T-cell (primary cell): ENCODE measurements around the gene CLCN4. TPM values are rescaled to one million over a fixed set of nuclear protein-coding genes. Genes with fewer than 3 reads are reported as not detected.

Experiments used
- ATAC-seq, 4 experiments: fragments of 200-7000 bp in 3 of 4; fragments of 150-1000 bp in 1 of 4; cut with Tn5 transposase; replicated peaks in 1 of 4; 1 replicate in 3 of 4; 2 replicates in 1 of 4; pipeline ENCODE4 v1.10.0; 2021; ENCODE audit warnings: moderate library complexity in 3 of 4, mild to moderate bottlenecking in 2 of 4, moderate number of reproducible peaks in 1 of 4
- CTCF ChIA-PET, 2 donors: fragments of 300-600 bp; sonication (Branson Sonifier 250); formaldehyde crosslinking; loops; one replicate each; lab custom pipeline; 2022; ENCODE audit warnings: antibody characterized with exemption in 2 of 2; lab: Charles Lee
- POLR2A ChIA-PET, 2 donors: fragments of 300-600 bp; sonication (Branson Sonifier 250); formaldehyde crosslinking; loops; one replicate each; lab custom pipeline; 2022; ENCODE audit warnings: antibody characterized with exemption in 2 of 2; lab: Charles Lee
- DNase-seq, 35 experiments: peaks; one replicate each; pipeline versions ENCODE4 v3.0.0 to v3.0.0-alpha.2; 2013 to 2023
- H3K27ac ChIP-seq: one replicate; pipeline ENCODE4 v1.5.1; 2013; ENCODE audit warnings: low read length
- H3K27me3 ChIP-seq, 2 experiments: replicated peaks in 1 of 2; 1 replicate in 1 of 2; 2 replicates in 1 of 2; pipeline versions ENCODE4 v1.6.1 to v1.7.0; 2013; ENCODE audit warnings: low read length in 1 of 2, mixed read lengths in 1 of 2; ENCODE audit not compliant: control insufficient read depth in 2 of 2, insufficient read depth in 2 of 2; ENCODE audit errors: extremely low read depth in 1 of 2
- H3K36me3 ChIP-seq, 2 donors: 1 replicate in 1 of 2; 2 replicates in 1 of 2; pipeline versions ENCODE4 v1.6.1 to v1.7.0; 2013; ENCODE audit warnings: low read length in 1 of 2; ENCODE audit not compliant: control insufficient read depth in 2 of 2, insufficient read depth in 1 of 2; ENCODE audit errors: extremely low read depth in 1 of 2
- H3K4me1 ChIP-seq, 2 experiments: 1 replicate in 1 of 2; 2 replicates in 1 of 2; pipeline versions ENCODE4 v1.6.1 to v1.7.0; 2013; ENCODE audit warnings: low read length in 2 of 2, mixed read lengths in 1 of 2; ENCODE audit not compliant: insufficient read depth in 2 of 2, control insufficient read depth in 1 of 2; ENCODE audit errors: extremely low read depth in 1 of 2
- H3K4me3 ChIP-seq, 2 donors: 1 replicate in 1 of 2; 2 replicates in 1 of 2; pipeline versions ENCODE4 v1.5.1 to v1.7.0; 2013; ENCODE audit warnings: mild to moderate bottlenecking in 2 of 2, low read length in 1 of 2, moderate library complexity in 1 of 2; ENCODE audit not compliant: control insufficient read depth in 1 of 2; ENCODE audit errors: extremely low read depth in 1 of 2
- H3K9me3 ChIP-seq: 2 replicates; pipeline ENCODE4 v1.7.0; 2013
- H3K27ac Mint-ChIP-seq, 2 donors: one replicate each; pipeline ENCODE4 v1.8.0; 2020 to 2021; ENCODE audit warnings: mild to moderate bottlenecking in 2 of 2, mixed read lengths in 2 of 2
- H3K27me3 Mint-ChIP-seq, 2 donors: one replicate each; pipeline ENCODE4 v1.8.0; 2021 to 2022; ENCODE audit warnings: mixed read lengths in 2 of 2
- H3K36me3 Mint-ChIP-seq: one replicate; pipeline ENCODE4 v1.8.0; 2021; ENCODE audit warnings: mixed read lengths
- H3K4me1 Mint-ChIP-seq, 3 donors: one replicate each; pipeline ENCODE4 v1.8.0; 2020 to 2022; ENCODE audit warnings: mixed read lengths in 3 of 3, mild to moderate bottlenecking in 1 of 3
- H3K4me3 Mint-ChIP-seq, 3 donors: one replicate each; pipeline ENCODE4 v1.8.0; 2020 to 2022; ENCODE audit warnings: mild to moderate bottlenecking in 3 of 3, mixed read lengths in 3 of 3, moderate library complexity in 3 of 3
- H3K9me3 Mint-ChIP-seq, 3 donors: one replicate each; pipeline ENCODE4 v1.8.0; 2020 to 2022; ENCODE audit warnings: mixed read lengths in 3 of 3
- WGBS: methylation state at CpG from one replicate; pipeline ENCODE4 v1.1.5; 2013; ENCODE audit warnings: missing lambda C conversion rate; ENCODE audit not compliant: insufficient coverage; 5-methylcytosine and 5-hydroxymethylcytosine counted together
- total RNA-seq, 35 experiments: library from RNA in 6 of 35; stranded (reverse) in 6 of 35; fragments of 120-200 nt in 1 of 35; gene quantifications; one replicate each; pipeline versions ENCODE4 v1.2.1 to v1.2.4 and lab custom pipeline; 2013 to 2026

Gene CLCN4
- total RNA-seq, 5 donors from 2014 or later (not counting 1 experiment from before 2014, with no cell fraction given), result 0.23 to 0.43 (median 0.25) TPM

- H3K9me3 ChIP-seq, result no peaks in the 10 kb centered on the region
- Mint-ChIP-seq H3K9me3 (no peaks in the 10 kb centered on the region), H3K4me1 (no peaks in the 10 kb centered on the region), H3K27ac (peak overlapping the region in 1 of 2 donors; percentile 22), H3K27me3 (no peaks in the 10 kb centered on the region), H3K4me3 (no peak overlapping the region), H3K36me3 (peaks cover 23% of the 10 kb centered on the region)
- POLR2A ChIA-PET, result no interaction called here
- no peaks in the 10 kb centered on the region for H3K27me3 ChIP-seq
- H3K4me1 ChIP-seq, result no peaks in the 10 kb centered on the region
- CTCF ChIA-PET, result no interaction called here
- no peak for DNase-seq
- WGBS, result 100% methylated on average over 1 of the region's 12 CpGs
- no peak overlapping the region for H3K4me3 ChIP-seq
- no peak for ATAC-seq
- H3K27ac ChIP-seq, result no peak overlapping the region
- H3K36me3 ChIP-seq, result peaks cover 0 to 26% of the 10 kb centered on the region in 2 donors
Observed at GRCh38 chrX:10143071-10143983, 13.4 kb upstream of the CLCN4 start.

GRCh38 chrX:10146346-10146745, 10.4 kb upstream of the CLCN4 start:
- Histone ChIP-seq H3K9me3 (no peaks in the 10 kb centered on the region), H3K27me3 (no peaks in the 10 kb centered on the region), H3K4me3 (no peak overlapping the region), H3K27ac (no peak overlapping the region), H3K36me3 (peaks cover 0 to 11% of the 10 kb centered on the region in 2 donors), H3K4me1 (no peaks in the 10 kb centered on the region)
- 89% methylated on average over 3 of the region's 10 CpGs for WGBS
- ChIA-PET POLR2A (no interaction called here), CTCF (no interaction called here)
- Mint-ChIP-seq H3K27me3 (peaks cover 0 to 6% of the 10 kb centered on the region in 2 donors), H3K4me1 (no peaks in the 10 kb centered on the region), H3K9me3 (no peaks in the 10 kb centered on the region), H3K4me3 (no peak overlapping the region), H3K27ac (no peak overlapping the region), H3K36me3 (peaks cover 17% of the 10 kb centered on the region)
- DNase-seq (no peak), ATAC-seq (no peak)

- H3K4me1 Mint-ChIP-seq, result peaks cover 0 to 3% (median 2%) of the 10 kb centered on the region in 3 donors
- ChIA-PET POLR2A (no interaction called here), CTCF (interaction anchor here in 1 of 2 donors (0.5 kb wide), 1 partner anchor 81 kb away, joined by 3 read pairs; no protein-coding TSS in a partner anchor)
- H3K4me3 Mint-ChIP-seq, result no peak overlapping the region
- no peaks in the 10 kb centered on the region for H3K9me3 Mint-ChIP-seq
- H3K27ac Mint-ChIP-seq, result no peak overlapping the region
- peaks cover 14 to 29% of the 10 kb centered on the region in 2 donors for H3K27me3 Mint-ChIP-seq
- H3K4me1 ChIP-seq, result peaks cover 0 to 4% of the 10 kb centered on the region in 2 experiments
- H3K27ac ChIP-seq, result no peak overlapping the region
- H3K36me3 Mint-ChIP-seq, result no peaks in the 10 kb centered on the region
- peaks cover 3 to 9% of the 10 kb centered on the region in 2 experiments for H3K27me3 ChIP-seq
- no CpG with 5 or more reads among the region's 3 CpGs for WGBS
- H3K36me3 ChIP-seq, result no peaks in the 10 kb centered on the region
- no peak overlapping the region for H3K4me3 ChIP-seq
- no peak for ATAC-seq
- no peaks in the 10 kb centered on the region for H3K9me3 ChIP-seq
- DNase-seq, result no peak
Observed at GRCh38 chrX:10152086-10152485, 4.7 kb upstream of the CLCN4 start.

- Histone ChIP-seq H3K4me1 (peaks cover 0 to 7% of the 10 kb centered on the region in 2 experiments), H3K27me3 (peaks cover 6 to 23% of the 10 kb centered on the region in 2 experiments), H3K9me3 (no peaks in the 10 kb centered on the region), H3K36me3 (no peaks in the 10 kb centered on the region), H3K4me3 (no peak overlapping the region), H3K27ac (no peak overlapping the region)
- Mint-ChIP-seq H3K9me3 (no peaks in the 10 kb centered on the region), H3K36me3 (no peaks in the 10 kb centered on the region), H3K4me3 (no peak overlapping the region), H3K27ac (peak overlapping the region in 1 of 2 donors; percentile 67), H3K4me1 (peaks cover 0 to 10% (median 8%) of the 10 kb centered on the region in 3 donors), H3K27me3 (peaks cover 34 to 46% of the 10 kb centered on the region in 2 donors)
- no peak for ATAC-seq
- DNase-seq, result no peak
- CTCF ChIA-PET, result no interaction called here
- POLR2A ChIA-PET, result no interaction called here
- WGBS, result no CpG with 5 or more reads among the region's 4 CpGs
Observed at GRCh38 chrX:10155137-10155536, 1.6 kb upstream of the CLCN4 start.

- Mint-ChIP-seq H3K27ac (no peak overlapping the region), H3K4me3 (peak overlapping the region in 2 of 3 donors; percentile 3 to 12), H3K36me3 (no peaks in the 10 kb centered on the region), H3K27me3 (peaks cover 48 to 52% of the 10 kb centered on the region in 2 donors), H3K4me1 (peaks cover 0 to 10% (median 8%) of the 10 kb centered on the region in 3 donors), H3K9me3 (no peaks in the 10 kb centered on the region)
- CTCF ChIA-PET, result no interaction called here
- Histone ChIP-seq H3K9me3 (no peaks in the 10 kb centered on the region), H3K4me3 (no peak overlapping the region), H3K27ac (no peak overlapping the region), H3K36me3 (no peaks in the 10 kb centered on the region), H3K4me1 (peaks cover 0 to 7% of the 10 kb centered on the region in 2 experiments), H3K27me3 (peaks cover 6 to 41% of the 10 kb centered on the region in 2 experiments)
- DNase-seq (no peak), ATAC-seq (no peak)
- no CpG with 5 or more reads among the region's 7 CpGs for WGBS
- POLR2A ChIA-PET, result no interaction called here
Observed at GRCh38 chrX:10157032-10157341, 212 bp downstream of the CLCN4 start.

GRCh38 chrX:10157543-10157942, 768 bp downstream of the CLCN4 start:
- Mint-ChIP-seq H3K27me3 (peaks cover 48 to 57% of the 10 kb centered on the region in 2 donors), H3K27ac (no peak overlapping the region), H3K36me3 (no peaks in the 10 kb centered on the region), H3K4me1 (peaks cover 0 to 10% (median 8%) of the 10 kb centered on the region in 3 donors), H3K4me3 (no peak overlapping the region), H3K9me3 (no peaks in the 10 kb centered on the region)
- ChIA-PET POLR2A (no interaction called here), CTCF (no interaction called here)
- no peak for ATAC-seq
- Histone ChIP-seq H3K4me3 (no peak overlapping the region), H3K9me3 (no peaks in the 10 kb centered on the region), H3K27ac (no peak overlapping the region), H3K36me3 (no peaks in the 10 kb centered on the region), H3K4me1 (peaks cover 0 to 7% of the 10 kb centered on the region in 2 experiments), H3K27me3 (peaks cover 6 to 41% of the 10 kb centered on the region in 2 experiments)
- no CpG with 5 or more reads among the region's 3 CpGs for WGBS
- DNase-seq, result no peak
